ENCODE data around the gene CDA.

Gene CDA

GRCh38 chr1:20625176-20626097, 36.5 kb downstream of the CDA start:
- H3K27ac ChIP-seq (ENCODE audit: insufficient read depth in 1 of 2, low read depth in 1 of 2, low read length in 2 of 2, poor library complexity in 1 of 2, severe bottlenecking in 2 of 2) = no peak overlapping the region
- peak in 1 of 3 donors; percentile 10 for DNase-seq
- ChIA-PET POLR2A (no interaction called here), CTCF (interaction anchor here (1.0 to 1.6 kb wide), 4 partner anchors 39 to 102 kb away, joined by 3 to 5 read pairs (median 4); no protein-coding TSS in a partner anchor)
- no peaks in the 10 kb centered on the region for H3K27me3 ChIP-seq (replicated peaks in 2 of 5; ENCODE audit: control insufficient read depth in 4 of 5, insufficient read depth in 5 of 5, low read length in 4 of 5)
- WGBS (ENCODE audit: insufficient coverage) = 100% methylated on average over 1 of the region's 3 CpGs
- no peaks in the 10 kb centered on the region for H3K9me3 ChIP-seq (ENCODE audit: control extremely low read depth in 1 of 5, control insufficient read depth in 4 of 5, insufficient read depth in 2 of 5, low read depth in 1 of 5, low read length in 4 of 5)
- H3K4me1 ChIP-seq (ENCODE audit: control extremely low read depth in 1 of 4, control insufficient read depth in 4 of 4, insufficient read depth in 4 of 4, low read length in 3 of 4) = no peaks in the 10 kb centered on the region
- H3K36me3 ChIP-seq (ENCODE audit: control insufficient read depth in 4 of 4, insufficient read depth in 4 of 4, low read length in 3 of 4) = no peaks in the 10 kb centered on the region
- no peak overlapping the region for H3K4me3 ChIP-seq (ENCODE audit: control insufficient read depth in 1 of 7, extremely low read depth in 1 of 7, insufficient read depth in 4 of 7, low read depth in 2 of 7, low read length in 6 of 7)

DNA sequence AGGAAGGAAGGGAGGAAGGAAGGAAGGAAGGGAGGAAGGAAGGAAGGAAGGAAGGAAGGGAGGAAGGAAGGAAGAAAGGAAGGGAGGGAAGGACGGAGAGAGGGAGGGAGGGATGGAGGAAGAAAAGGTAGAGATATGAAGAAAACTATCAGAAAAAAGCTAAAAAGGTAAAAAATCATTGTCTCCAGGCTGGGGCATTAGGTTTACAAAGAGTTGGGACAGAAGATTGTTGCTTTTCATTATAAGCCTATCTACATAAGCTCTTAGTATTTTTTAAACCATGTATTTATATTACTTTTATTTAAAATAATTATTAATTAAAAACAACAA, 37.2 kb downstream of the CDA start:
- ChIA-PET CTCF (interaction anchor here (1.0 to 1.4 kb wide), 3 partner anchors 39 to 103 kb away, joined by 3 to 4 read pairs (median 3); no protein-coding TSS in a partner anchor), POLR2A (no interaction called here)

GRCh38 chr1:20626524-20626923, 37.6 kb downstream of the CDA start:
- H3K27me3 ChIP-seq (replicated peaks in 2 of 5; ENCODE audit: control insufficient read depth in 4 of 5, insufficient read depth in 5 of 5, low read length in 4 of 5) = no peaks in the 10 kb centered on the region
- no peak overlapping the region for H3K27ac ChIP-seq (ENCODE audit: insufficient read depth in 1 of 2, low read depth in 1 of 2, low read length in 2 of 2, poor library complexity in 1 of 2, severe bottlenecking in 2 of 2)
- POLR2A ChIA-PET = no interaction called here
- no peak overlapping the region for H3K4me3 ChIP-seq (ENCODE audit: control insufficient read depth in 1 of 7, extremely low read depth in 1 of 7, insufficient read depth in 4 of 7, low read depth in 2 of 7, low read length in 6 of 7)
- no CpG with 5 or more reads among the region's 1 CpG for WGBS (ENCODE audit: insufficient coverage)
- CTCF ChIA-PET = interaction anchor here (0.6 to 1.4 kb wide), 4 partner anchors 40 to 750 kb away, joined by 3 to 4 read pairs (median 3); no protein-coding TSS in a partner anchor
- DNase-seq = no peak
- no peaks in the 10 kb centered on the region for H3K36me3 ChIP-seq (ENCODE audit: control insufficient read depth in 4 of 4, insufficient read depth in 4 of 4, low read length in 3 of 4)
- H3K4me1 ChIP-seq (ENCODE audit: control extremely low read depth in 1 of 4, control insufficient read depth in 4 of 4, insufficient read depth in 4 of 4, low read length in 3 of 4) = no peaks in the 10 kb centered on the region
- H3K9me3 ChIP-seq (ENCODE audit: control extremely low read depth in 1 of 5, control insufficient read depth in 4 of 5, insufficient read depth in 2 of 5, low read depth in 1 of 5, low read length in 4 of 5) = no peaks in the 10 kb centered on the region

More for the DNA sequence above, 37.2 kb downstream of the CDA start:
- Histone ChIP-seq H3K27ac (ENCODE audit: insufficient read depth in 1 of 2, low read depth in 1 of 2, low read length in 2 of 2, poor library complexity in 1 of 2, severe bottlenecking in 2 of 2) (no peak overlapping the region), H3K27me3 (replicated peaks in 2 of 5; ENCODE audit: control insufficient read depth in 4 of 5, insufficient read depth in 5 of 5, low read length in 4 of 5) (no peaks in the 10 kb centered on the region), H3K4me1 (ENCODE audit: control extremely low read depth in 1 of 4, control insufficient read depth in 4 of 4, insufficient read depth in 4 of 4, low read length in 3 of 4) (no peaks in the 10 kb centered on the region), H3K9me3 (ENCODE audit: control extremely low read depth in 1 of 5, control insufficient read depth in 4 of 5, insufficient read depth in 2 of 5, low read depth in 1 of 5, low read length in 4 of 5) (no peaks in the 10 kb centered on the region), H3K4me3 (ENCODE audit: control insufficient read depth in 1 of 7, extremely low read depth in 1 of 7, insufficient read depth in 4 of 7, low read depth in 2 of 7, low read length in 6 of 7) (no peak overlapping the region), H3K36me3 (ENCODE audit: control insufficient read depth in 4 of 4, insufficient read depth in 4 of 4, low read length in 3 of 4) (no peaks in the 10 kb centered on the region)
- DNase-seq = no peak
- WGBS (ENCODE audit: insufficient coverage) = no CpG with 5 or more reads among the region's 1 CpG

DNA sequence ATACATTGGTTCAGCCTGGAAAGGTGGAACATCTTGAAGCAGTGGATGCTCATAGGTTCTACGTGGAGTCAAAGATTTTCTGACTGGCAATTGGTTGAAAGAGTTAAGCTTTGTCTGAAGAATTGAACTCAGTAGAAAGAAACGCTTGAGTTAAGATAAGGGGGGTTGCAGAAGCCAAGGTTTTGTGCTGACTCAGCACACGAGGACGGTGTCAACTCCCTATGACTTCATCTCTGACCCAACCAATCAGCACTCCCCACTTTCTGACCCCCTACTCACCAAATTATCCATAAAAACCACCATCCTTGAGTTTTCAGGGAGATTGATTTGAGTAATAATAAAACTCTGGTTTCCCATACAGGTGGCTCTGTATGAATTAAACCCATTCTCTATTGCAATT, 41.8 kb downstream of the CDA start:
- WGBS (ENCODE audit: insufficient coverage) = no CpG with 5 or more reads among the region's 4 CpGs
- H3K4me3 ChIP-seq (ENCODE audit: control insufficient read depth in 1 of 7, extremely low read depth in 1 of 7, insufficient read depth in 4 of 7, low read depth in 2 of 7, low read length in 6 of 7) = no peak overlapping the region
- no peaks in the 10 kb centered on the region for H3K36me3 ChIP-seq (ENCODE audit: control insufficient read depth in 4 of 4, insufficient read depth in 4 of 4, low read length in 3 of 4)
- DNase-seq = no peak
- no peaks in the 10 kb centered on the region for H3K9me3 ChIP-seq (ENCODE audit: control extremely low read depth in 1 of 5, control insufficient read depth in 4 of 5, insufficient read depth in 2 of 5, low read depth in 1 of 5, low read length in 4 of 5)
- no peak overlapping the region for H3K27ac ChIP-seq (ENCODE audit: insufficient read depth in 1 of 2, low read depth in 1 of 2, low read length in 2 of 2, poor library complexity in 1 of 2, severe bottlenecking in 2 of 2)
- H3K27me3 ChIP-seq (replicated peaks in 2 of 5; ENCODE audit: control insufficient read depth in 4 of 5, insufficient read depth in 5 of 5, low read length in 4 of 5) = no peaks in the 10 kb centered on the region
- CTCF ChIA-PET = interaction anchor here (1.2 to 2.4 kb wide), 7 partner anchors 8 to 107 kb away, joined by 3 to 9 read pairs (median 5); no protein-coding TSS in a partner anchor
- peaks cover 6 to 15% (median 11%) of the 10 kb centered on the region in 4 experiments for H3K4me1 ChIP-seq (ENCODE audit: control extremely low read depth in 1 of 4, control insufficient read depth in 4 of 4, insufficient read depth in 4 of 4, low read length in 3 of 4)
- POLR2A ChIA-PET = no interaction called here

DNA sequence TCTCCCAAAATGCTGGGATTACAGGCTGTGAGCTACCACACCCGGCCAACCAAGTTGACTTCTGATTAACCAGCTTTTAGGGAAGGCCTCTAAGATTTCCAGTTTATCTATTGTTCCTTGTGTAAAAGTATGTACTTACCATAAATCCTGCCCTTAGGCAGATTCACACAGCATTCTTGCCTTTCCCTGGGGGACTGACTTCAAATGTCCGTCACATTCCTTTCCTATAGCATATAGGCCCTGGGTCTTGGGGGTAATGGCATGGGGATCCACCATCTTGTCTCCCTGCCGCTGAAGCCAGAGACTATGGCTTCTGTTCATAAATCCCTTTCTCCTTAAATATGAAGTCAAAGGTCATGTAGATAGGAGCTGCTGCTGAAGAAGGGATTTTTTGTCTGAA, 43.5 kb downstream of the CDA start:
- Histone ChIP-seq H3K4me3 (ENCODE audit: control insufficient read depth in 1 of 7, extremely low read depth in 1 of 7, insufficient read depth in 4 of 7, low read depth in 2 of 7, low read length in 6 of 7) (no peak overlapping the region), H3K27me3 (replicated peaks in 2 of 5; ENCODE audit: control insufficient read depth in 4 of 5, insufficient read depth in 5 of 5, low read length in 4 of 5) (no peaks in the 10 kb centered on the region), H3K4me1 (ENCODE audit: control extremely low read depth in 1 of 4, control insufficient read depth in 4 of 4, insufficient read depth in 4 of 4, low read length in 3 of 4) (peaks cover 6 to 15% (median 11%) of the 10 kb centered on the region in 4 experiments), H3K36me3 (ENCODE audit: control insufficient read depth in 4 of 4, insufficient read depth in 4 of 4, low read length in 3 of 4) (peaks cover 0 to 3% (median 1%) of the 10 kb centered on the region in 4 experiments), H3K27ac (ENCODE audit: insufficient read depth in 1 of 2, low read depth in 1 of 2, low read length in 2 of 2, poor library complexity in 1 of 2, severe bottlenecking in 2 of 2) (no peak overlapping the region), H3K9me3 (ENCODE audit: control extremely low read depth in 1 of 5, control insufficient read depth in 4 of 5, insufficient read depth in 2 of 5, low read depth in 1 of 5, low read length in 4 of 5) (no peaks in the 10 kb centered on the region)
- CTCF ChIA-PET = interaction anchor here (0.9 to 4.0 kb wide), 14 partner anchors 13 to 113 kb away, joined by 3 to 42 read pairs (median 7); partner anchors contain the start of gene CDA
- 100% methylated on average over 1 of the region's 3 CpGs for whole genome bisulfite sequencing (ENCODE audit: insufficient coverage)
- POLR2A ChIA-PET = interaction anchor here (0.6 kb wide), 1 partner anchor 57 kb away, joined by 3 read pairs; no protein-coding TSS in a partner anchor
- DNase-seq = no peak

GRCh38 chr1:20633190-20634064, 44.5 kb downstream of the CDA start, which contains the start of gene PINK1:
Gene PINK1 (plus strand): TSS chr1:20633458. CDS start chr1:20633549, 91 bp downstream.
- Histone ChIP-seq H3K27me3 (replicated peaks in 2 of 5; ENCODE audit: control insufficient read depth in 4 of 5, insufficient read depth in 5 of 5, low read length in 4 of 5) (no peaks in the 10 kb centered on the region), H3K4me1 (ENCODE audit: control extremely low read depth in 1 of 4, control insufficient read depth in 4 of 4, insufficient read depth in 4 of 4, low read length in 3 of 4) (peaks cover 6 to 15% (median 11%) of the 10 kb centered on the region in 4 experiments), H3K36me3 (ENCODE audit: control insufficient read depth in 4 of 4, insufficient read depth in 4 of 4, low read length in 3 of 4) (peaks cover 0 to 13% (median 7%) of the 10 kb centered on the region in 4 experiments), H3K9me3 (ENCODE audit: control extremely low read depth in 1 of 5, control insufficient read depth in 4 of 5, insufficient read depth in 2 of 5, low read depth in 1 of 5, low read length in 4 of 5) (no peaks in the 10 kb centered on the region), H3K27ac (ENCODE audit: insufficient read depth in 1 of 2, low read depth in 1 of 2, low read length in 2 of 2, poor library complexity in 1 of 2, severe bottlenecking in 2 of 2) (peak within 1 kb of the TSS; percentile 50 to 78), H3K4me3 (ENCODE audit: control insufficient read depth in 1 of 7, extremely low read depth in 1 of 7, insufficient read depth in 4 of 7, low read depth in 2 of 7, low read length in 6 of 7) (peak within 1 kb of the TSS; percentile 80 to 95 (median 86))
- WGBS (ENCODE audit: insufficient coverage) = under 1% methylated on average over 78 of the region's 93 CpGs
- peak; percentile 77 to 85 (median 84) for DNase-seq
- CTCF ChIA-PET = interaction anchor here (0.7 to 4.0 kb wide), 21 partner anchors 9 to 114 kb away, joined by 3 to 42 read pairs (median 5); partner anchors contain the start of gene CDA
- POLR2A ChIA-PET = interaction anchor here (0.8 to 0.9 kb wide), 2 partner anchors 53 to 59 kb away, joined by 3 to 6 read pairs; no protein-coding TSS in a partner anchor
